IMR-90 (cell line): Measurements from ENCODE around the gene RXRB. TPM values are rescaled to one million over a fixed set of nuclear protein-coding genes. Genes with fewer than 3 reads are reported as not detected.
A peak's percentile ranks its signal among the peaks of the same experiment; 100 is the strongest.

Experiments used
- ATAC-seq: fragments of 200-7000 bp; cut with Tn5 transposase; 2 replicates; pipeline ENCODE4 v1.9.1; 2020; ENCODE audit warnings: low read depth, mild to moderate bottlenecking, moderate library complexity
- BruUV-seq: library from RNA; stranded (reverse); fragments of 400-500 nt; replicated peaks from 2 replicates; lab custom pipeline; 2021; lab: Mats Ljungman, UMichigan
- CTCF ChIA-PET: fragments of 300-600 bp; formaldehyde crosslinking; extraction: SDS; loops from one replicate; lab custom pipeline; 2021; ENCODE audit warnings: antibody characterized with exemption; lab: Yijun Ruan, JAX
- POLR2A ChIA-PET: fragments of 300-600 bp; sonication (Branson Sonifier 250); formaldehyde crosslinking; loops from one replicate; lab custom pipeline; 2022; ENCODE audit warnings: antibody characterized with exemption; ENCODE audit not compliant: unreplicated experiment; lab: Charles Lee
- DNase-seq: peaks from one replicate; pipeline ENCODE4 v3.0.0; 2013
- H2AFZ ChIP-seq: replicated peaks from 2 replicates; pipeline ENCODE3; 2013; ENCODE audit warnings: low read length, mild to moderate bottlenecking; ENCODE audit not compliant: poor library complexity
- H2AK5ac ChIP-seq: 2 replicates; pipeline ENCODE4 v1.6.1; 2013; ENCODE audit warnings: low read depth, low read length, inconsistent platforms
- H2AK9ac ChIP-seq: replicated peaks from 2 replicates; pipeline ENCODE3; 2013; ENCODE audit warnings: mild to moderate bottlenecking, low read depth, low read length, moderate library complexity; ENCODE audit not compliant: poor library complexity
- H2BK120ac ChIP-seq: 2 replicates; pipeline ENCODE4 v1.6.1; 2013; ENCODE audit warnings: low read depth, low read length, inconsistent platforms
- H2BK15ac ChIP-seq: 3 replicates; pipeline ENCODE4 v1.6.1; 2013; ENCODE audit warnings: low read depth, low read length, inconsistent platforms
- H2BK20ac ChIP-seq: 2 replicates; pipeline ENCODE4 v1.6.1; 2013; ENCODE audit warnings: low read depth, mild to moderate bottlenecking, inconsistent platforms, low read length, moderate library complexity
- H2BK5ac ChIP-seq: 2 replicates; pipeline ENCODE4 v1.6.1; 2013; ENCODE audit warnings: mild to moderate bottlenecking, low read depth, low read length, inconsistent platforms; ENCODE audit not compliant: poor library complexity, severe bottlenecking
- H3K14ac ChIP-seq: replicated peaks from 2 replicates; pipeline ENCODE4 v1.6.1; 2013; ENCODE audit warnings: low read depth, low read length, inconsistent platforms
- H3K18ac ChIP-seq: 2 replicates; pipeline ENCODE4 v1.6.1; 2013; ENCODE audit warnings: low read depth, low read length, control low read depth
- H3K23ac ChIP-seq: 2 replicates; pipeline ENCODE4 v1.6.1; 2013; ENCODE audit warnings: low read depth, low read length, inconsistent platforms
- H3K27ac ChIP-seq: 2 replicates; pipeline ENCODE4 v1.5.1; 2013; ENCODE audit warnings: mild to moderate bottlenecking, control low read depth, low read length; ENCODE audit not compliant: insufficient read depth
- H3K27me3 ChIP-seq: 2 replicates; pipeline ENCODE4 v1.6.1; 2013; ENCODE audit warnings: low read length; ENCODE audit not compliant: control insufficient read depth, insufficient read depth
- H3K36me3 ChIP-seq: 2 replicates; pipeline ENCODE4 v1.6.1; 2013; ENCODE audit warnings: low read length, mixed read lengths; ENCODE audit not compliant: control insufficient read depth, insufficient read depth
- H3K4ac ChIP-seq: 2 replicates; pipeline ENCODE4 v1.6.1; 2013; ENCODE audit warnings: low read depth, low read length, inconsistent platforms
- H3K4me1 ChIP-seq: 2 replicates; pipeline ENCODE4 v1.6.1; 2013; ENCODE audit warnings: low read length, mixed read lengths; ENCODE audit not compliant: control insufficient read depth, insufficient read depth
- H3K4me2 ChIP-seq: 2 replicates; pipeline ENCODE4 v1.6.1; 2013; ENCODE audit warnings: low read depth, mild to moderate bottlenecking, control low read depth, low read length, moderate library complexity
- H3K4me3 ChIP-seq: 2 replicates; pipeline ENCODE4 v1.5.1; 2013; ENCODE audit warnings: low read depth, mild to moderate bottlenecking, control low read depth, low read length, moderate library complexity; ENCODE audit not compliant: insufficient read depth
- H3K56ac ChIP-seq: 2 replicates; pipeline ENCODE4 v1.6.1; 2013; ENCODE audit warnings: low read length, inconsistent platforms; ENCODE audit not compliant: insufficient read depth; ENCODE audit errors: extremely low read depth
- H3K79me1 ChIP-seq, 2 experiments: 2 replicates each; pipeline ENCODE4 v1.6.1; 2013; ENCODE audit warnings: low read length in 2 of 2, inconsistent platforms in 1 of 2, low read depth in 1 of 2
- H3K9ac ChIP-seq: 2 replicates; pipeline ENCODE4 v1.6.1; 2013; ENCODE audit warnings: low read depth, low read length, control low read depth
- H3K9me1 ChIP-seq: 2 replicates; pipeline ENCODE4 v1.6.1; 2013; ENCODE audit warnings: low read length, inconsistent platforms; ENCODE audit not compliant: insufficient read depth
- H3K9me3 ChIP-seq: 2 replicates; pipeline ENCODE4 v1.6.1; 2013; ENCODE audit warnings: low read length; ENCODE audit not compliant: control insufficient read depth, insufficient read depth
- H4K20me1 ChIP-seq: 2 replicates; pipeline ENCODE4 v1.6.1; 2013; ENCODE audit warnings: low read length, inconsistent platforms; ENCODE audit not compliant: insufficient read depth
- H4K5ac ChIP-seq: 2 replicates; pipeline ENCODE4 v1.6.1; 2013; ENCODE audit warnings: mild to moderate bottlenecking, low read depth, low read length, control low read depth
- H4K8ac ChIP-seq, 2 experiments: 2 replicates each; pipeline ENCODE4 v1.6.1; 2013; ENCODE audit warnings: low read depth in 2 of 2, low read length in 2 of 2, control low read depth in 1 of 2, inconsistent platforms in 1 of 2
- H4K91ac ChIP-seq: 2 replicates; pipeline ENCODE4 v1.6.1; 2013; ENCODE audit warnings: low read depth, low read length, inconsistent platforms; ENCODE audit not compliant: insufficient read depth
- BHLHE40 ChIP-seq: fragments of 150-350 bp; IDR thresholded peaks from 2 replicates; pipeline ENCODE4 v1.6.1; 2016; ENCODE audit warnings: mild to moderate bottlenecking, low read depth, low read length
- CEBPB ChIP-seq: IDR thresholded peaks from 2 replicates; pipeline ENCODE4 v1.6.1; 2012; ENCODE audit warnings: low read depth, low read length, improper control_type of control experiment
- CHD1 ChIP-seq: IDR thresholded peaks from 2 replicates; pipeline ENCODE4 v1.6.1; 2012; ENCODE audit warnings: low read depth, low read length, improper control_type of control experiment
- CTCF ChIP-seq: conservative IDR thresholded peaks from 2 replicates; pipeline ENCODE4 v1.5.1; 2012; ENCODE audit warnings: mild to moderate bottlenecking, low read depth, low read length, improper control_type of control experiment
- ELK1 ChIP-seq: fragments of 150-350 bp; IDR thresholded peaks from 2 replicates; pipeline ENCODE4 v1.6.1; 2016; ENCODE audit warnings: low read depth, mild to moderate bottlenecking, low read length, moderate library complexity, borderline replicate concordance
- FOS ChIP-seq: fragments of 150-350 bp; IDR thresholded peaks from 2 replicates; pipeline ENCODE4 v1.6.1; 2016; ENCODE audit warnings: low read depth, low read length
- MAFK ChIP-seq: IDR thresholded peaks from 2 replicates; pipeline ENCODE4 v1.6.1; 2012; ENCODE audit warnings: low read depth, low read length, improper control_type of control experiment
- MAZ ChIP-seq: IDR thresholded peaks from 2 replicates; pipeline ENCODE4 v1.6.1; 2012; ENCODE audit warnings: low read depth, mild to moderate bottlenecking, low read length, improper control_type of control experiment, moderate library complexity, borderline replicate concordance
- MXI1 ChIP-seq: IDR thresholded peaks from 2 replicates; pipeline ENCODE4 v1.6.1; 2012; ENCODE audit warnings: low read depth, mild to moderate bottlenecking, low read length, moderate library complexity, borderline replicate concordance
- NFE2L2 ChIP-seq: fragments of 150-350 bp; IDR thresholded peaks from 2 replicates; pipeline ENCODE4 v1.6.1; 2016; ENCODE audit warnings: low read depth, mild to moderate bottlenecking, low read length
- POLR2A ChIP-seq: IDR thresholded peaks from 2 replicates; pipeline ENCODE4 v1.6.1; 2012; ENCODE audit warnings: mild to moderate bottlenecking, low read depth, low read length
- RAD21 ChIP-seq: IDR thresholded peaks from 2 replicates; pipeline ENCODE4 v1.6.1; 2012; ENCODE audit warnings: low read length, improper control_type of control experiment
- RCOR1 ChIP-seq: IDR thresholded peaks from 2 replicates; pipeline ENCODE4 v1.6.1; 2012; ENCODE audit warnings: mild to moderate bottlenecking, low read length, improper control_type of control experiment; ENCODE audit not compliant: insufficient replicate concordance
- RFX5 ChIP-seq: IDR thresholded peaks from 2 replicates; pipeline ENCODE4 v1.8.0; 2012; ENCODE audit warnings: low read depth, mild to moderate bottlenecking, low read length, moderate library complexity
- SMC3 ChIP-seq: fragments of 150-350 bp; IDR thresholded peaks from 2 replicates; pipeline ENCODE4 v1.6.1; 2016; ENCODE audit warnings: low read depth, mild to moderate bottlenecking, antibody characterized with exemption, low read length, moderate library complexity
- USF2 ChIP-seq: fragments of 150-350 bp; IDR thresholded peaks from 2 replicates; pipeline ENCODE4 v1.6.1; 2017; ENCODE audit warnings: mild to moderate bottlenecking, antibody characterized with exemption, low read length, low read depth
- WGBS, 2 experiments: methylation state at CpG; one replicate each; pipeline versions ENCODE4 v1.1.5 to v1.1.7; 2013; ENCODE audit warnings: missing lambda C conversion rate in 2 of 2; ENCODE audit not compliant: insufficient read length in 1 of 2; ENCODE audit errors: extremely low coverage in 2 of 2; 5-methylcytosine and 5-hydroxymethylcytosine counted together
- dilution Hi-C: fragments of 300-500 bp; cut with HindIII; formaldehyde crosslinking; loops from one replicate; pipeline ENCODE4 v1.14.3; 2018; ENCODE audit warnings: low sequenced_read_pairs; ENCODE audit not compliant: unreplicated experiment
- in situ Hi-C: fragments of 300-500 bp; cut with MboI; formaldehyde crosslinking; loops from 3 replicates; pipeline ENCODE4 v1.14.3; 2019; ENCODE audit warnings: low sequenced_read_pairs, inconsistent platforms, mixed read lengths
- intact Hi-C: fragments of 100-400 bp; cut with micrococcal nuclease; formaldehyde crosslinking; loops from 2 replicates; pipeline ENCODE4 v1.10.0; 2022
- polyA plus RNA-seq, 3 experiments: library from polyadenylated mRNA; depleted of rRNA; stranded (reverse); fragments of >200 nt; gene quantifications; 2 replicates each; pipeline ENCODE4 v1.2.3, GENCODE V29; 2012; ENCODE audit warnings: low replicate concordance in 1 of 3
- total RNA-seq: library from RNA; depleted of rRNA; stranded (reverse); fragments of >200 nt; gene quantifications from 2 replicates; pipeline ENCODE4 v1.2.3, GENCODE V29; 2012

Gene RXRB
- total and polyA plus RNA-seq, 2 of the 4 experiments (the other 2 are of a cell fraction): 18.6 to 53.7 TPM

- DNase-seq: no peak
- Histone ChIP-seq H2AFZ (no peak overlapping the region), H3K79me1 (peaks cover 20 to 84% of the 10 kb centered on the region in 2 experiments; a peak in 3 of 4 replicates), H2AK9ac (peak overlapping the region; percentile 97), H3K4me2 (peak overlapping the region; percentile 99), H2BK15ac (no peak overlapping the region), H2BK120ac (no peak overlapping the region), H4K20me1 (peaks cover 60% of the 10 kb centered on the region; the same call in 1 of the 2 replicates), H4K5ac (no peak overlapping the region), H2BK20ac (no peak overlapping the region), H2BK5ac (no peak overlapping the region), H3K4me3 (peak overlapping the region; percentile 73), H3K27me3 (no peaks in the 10 kb centered on the region), H2AK5ac (no peak overlapping the region), H3K18ac (no peak overlapping the region), H3K9me1 (peaks cover 25% of the 10 kb centered on the region), H3K56ac (no peak overlapping the region), H3K27ac (no peak overlapping the region), H3K36me3 (peaks cover 54% of the 10 kb centered on the region), H3K4me1 (peaks cover 11% of the 10 kb centered on the region), H3K9me3 (no peaks in the 10 kb centered on the region), H3K4ac (no peak overlapping the region), H4K91ac (no peak overlapping the region), H3K23ac (no peak overlapping the region), H3K14ac (no peak overlapping the region), H3K9ac (peak overlapping the region; percentile 96; the same call in 1 of the 2 replicates), H4K8ac (no peak overlapping the region)
- intact Hi-C loops (no loop called here), in situ Hi-C loops (no loop called here), dilution Hi-C loops (no loop called here)
- POLR2A ChIA-PET: interaction anchor here (0.6 kb wide), 2 partner anchors 15 to 60 kb away, joined by 3 to 5 read pairs; no protein-coding TSS in a partner anchor
- CTCF ChIA-PET: no interaction called here
- TF ChIP-seq RCOR1: no peak
- TF ChIP-seq ELK1: no peak
- TF ChIP-seq RAD21: no peak
- no peak for TF ChIP-seq NFE2L2
- TF ChIP-seq MAZ: no peak
- TF ChIP-seq MAFK: no peak
- no peak for TF ChIP-seq SMC3
- TF ChIP-seq FOS: no peak
- no peak for TF ChIP-seq CTCF
- no peak for TF ChIP-seq CHD1
- no peak for TF ChIP-seq CEBPB
- no peak for TF ChIP-seq BHLHE40
- TF ChIP-seq RFX5: no peak
- no peak for TF ChIP-seq USF2
- TF ChIP-seq POLR2A: no peak
- TF ChIP-seq MXI1: no peak
- ATAC-seq: no peak
- WGBS, 2 experiments: 50% methylated on average over 2 of the region's 3 CpGs; no CpG with 5 or more reads in 1 of the 2 experiments
- BruUV-seq: no TSS peak
Measured at GRCh38 chr6:33198853-33199436, 1.5 kb downstream of the RXRB start.
